ENCODE measurements around the gene CYTIP.

Gene CYTIP

DNA sequence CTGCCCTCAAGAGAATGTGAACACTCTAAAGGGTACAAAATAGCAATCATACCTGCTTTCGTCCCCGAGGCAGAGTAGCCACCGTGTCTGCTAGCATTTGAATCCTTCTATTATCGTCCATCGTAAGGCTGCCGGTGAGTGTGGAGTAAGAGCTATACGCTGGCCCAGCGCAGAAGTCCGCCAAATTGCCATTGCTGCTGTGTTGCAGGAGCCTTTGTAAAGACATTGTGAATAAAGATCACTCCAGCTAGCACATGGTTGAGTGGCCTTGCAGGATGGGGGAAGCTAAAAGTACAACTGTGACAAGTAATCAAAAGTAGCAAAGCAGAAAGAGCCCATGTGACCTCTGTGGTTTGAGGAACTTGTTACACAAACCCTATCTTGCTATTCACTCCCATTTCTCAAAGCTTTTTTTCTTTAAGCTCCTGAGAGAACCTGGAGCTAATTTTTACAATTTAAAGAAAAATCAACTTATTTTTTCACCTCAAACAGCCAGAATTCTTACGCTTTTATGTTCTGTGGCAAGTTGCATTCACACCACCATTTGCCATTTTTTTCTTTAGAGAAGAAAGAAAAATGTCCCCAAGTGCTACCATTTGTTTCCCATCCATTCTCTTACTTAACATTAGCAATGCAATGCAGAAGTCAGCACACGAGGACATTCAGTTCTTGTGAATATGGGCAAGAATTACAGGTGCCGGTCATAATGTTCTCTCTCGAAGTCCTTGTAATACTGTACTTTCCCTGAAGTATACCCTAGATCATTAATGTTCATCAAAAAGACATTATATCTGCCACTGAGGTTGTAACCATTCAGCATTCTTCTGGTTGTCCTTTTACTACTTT, at the start of gene CYTIP:
Gene CYTIP (minus strand): TSS at position 295 of the 846 bp plus-strand sequence. CDS start 69 bp downstream, at position 226.
- DNase-seq: peak; percentile 61

DNA sequence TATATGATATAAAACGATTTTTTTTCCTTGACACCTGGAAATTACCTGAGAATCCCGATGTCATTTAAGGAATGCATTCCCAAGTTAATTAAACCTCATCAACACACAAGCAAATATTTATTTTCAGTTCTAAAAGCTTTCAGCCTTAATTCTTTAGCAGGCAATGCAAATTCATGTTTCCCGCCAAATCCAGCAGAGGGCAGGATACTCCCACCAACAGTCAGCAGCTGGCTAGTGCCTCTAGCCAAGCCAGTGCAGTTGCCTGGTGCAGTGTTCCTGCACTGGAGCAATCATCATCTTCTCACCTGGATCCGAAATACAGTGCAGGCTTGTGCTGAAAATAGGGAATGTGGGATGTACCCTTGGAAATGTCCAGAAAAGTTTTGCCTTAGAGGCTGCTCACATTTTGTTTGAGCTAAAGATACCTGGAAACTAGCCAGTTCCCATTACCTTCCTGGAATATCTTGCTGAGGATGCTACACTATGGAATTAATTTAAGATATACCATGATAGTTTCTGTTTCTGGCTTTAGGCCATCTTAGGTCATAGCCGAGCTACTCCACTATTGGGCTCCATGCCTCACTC, 48.4 kb upstream of the CYTIP start:
- DNase-seq: peak; percentile 70

DNA sequence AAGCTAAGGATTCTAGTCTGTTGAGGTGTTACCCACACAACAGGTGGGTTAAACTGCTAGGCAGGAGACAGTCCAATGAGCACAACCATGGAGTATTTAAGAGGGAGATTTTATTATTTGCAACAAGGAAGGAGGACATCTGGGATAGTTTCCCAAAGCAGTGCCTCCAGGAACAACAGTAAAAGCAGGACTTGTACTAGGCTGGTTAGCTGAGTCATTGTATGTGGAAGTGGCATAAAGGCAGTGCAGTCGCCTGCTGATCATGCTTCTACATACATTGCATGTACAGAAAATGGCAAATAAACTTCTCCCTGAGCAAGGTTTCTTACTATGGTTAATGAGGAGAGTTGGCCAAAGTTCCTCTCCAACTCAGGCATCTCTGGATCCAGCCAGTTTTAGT, 46.1 kb upstream of the CYTIP start:
- DNase-seq: no peak

DNA sequence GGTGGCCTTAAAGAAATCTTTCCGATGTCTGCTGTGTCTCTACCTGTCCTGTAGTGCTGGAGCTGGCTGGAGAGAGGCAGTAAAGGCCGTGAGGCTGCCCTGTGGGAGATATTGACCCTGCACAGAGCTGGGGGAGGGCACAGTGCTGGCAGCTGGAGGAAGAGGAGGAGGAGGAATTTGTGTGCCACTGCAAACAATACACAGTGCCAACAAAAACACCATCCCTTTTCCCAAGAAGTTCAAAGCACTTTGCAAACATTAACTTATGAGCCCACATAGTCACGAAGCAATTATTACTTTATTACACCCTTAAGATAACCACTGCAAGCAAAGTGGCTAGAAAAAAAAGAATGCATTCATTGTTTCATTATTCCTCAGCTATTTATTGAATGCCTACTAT, 45.0 kb upstream of the CYTIP start:
- DNase-seq: no peak

DNA sequence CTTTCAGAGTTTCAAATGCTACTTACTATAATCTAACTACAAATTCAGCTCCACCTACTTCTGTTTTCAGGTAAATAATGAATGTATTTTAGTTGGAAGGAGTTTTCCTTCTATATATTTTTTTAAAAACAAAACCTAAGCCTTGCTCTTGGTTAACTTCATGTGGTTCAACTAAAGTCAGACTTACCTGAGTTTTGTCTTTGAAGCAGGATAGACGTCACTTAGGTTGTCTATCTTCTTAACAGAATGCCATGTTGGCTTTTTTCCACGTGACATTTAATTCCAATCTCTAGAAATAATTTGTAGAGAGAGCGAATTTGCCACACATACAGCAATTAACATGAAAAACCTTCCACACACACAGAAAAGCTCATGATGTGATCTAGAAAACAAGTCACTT, 43.9 kb upstream of the CYTIP start:
- DNase-seq: no peak

DNA sequence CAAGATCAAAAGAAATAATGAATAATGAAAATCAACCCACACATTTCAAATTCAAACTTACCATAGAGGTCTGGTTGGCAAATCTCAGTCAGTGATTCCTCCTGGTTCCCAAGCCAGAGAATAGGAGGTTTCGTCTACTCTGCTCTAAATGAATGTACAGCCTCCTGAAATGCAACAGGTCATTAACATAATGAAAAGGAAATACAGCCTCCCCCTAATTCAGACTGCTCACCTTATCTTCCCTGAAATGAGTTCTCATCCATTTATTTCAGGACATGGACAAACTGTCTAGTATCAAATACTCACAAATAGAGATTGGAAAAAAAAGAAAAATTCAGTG, 43.4 kb upstream of the CYTIP start:
- DNase-seq: no peak

DNA sequence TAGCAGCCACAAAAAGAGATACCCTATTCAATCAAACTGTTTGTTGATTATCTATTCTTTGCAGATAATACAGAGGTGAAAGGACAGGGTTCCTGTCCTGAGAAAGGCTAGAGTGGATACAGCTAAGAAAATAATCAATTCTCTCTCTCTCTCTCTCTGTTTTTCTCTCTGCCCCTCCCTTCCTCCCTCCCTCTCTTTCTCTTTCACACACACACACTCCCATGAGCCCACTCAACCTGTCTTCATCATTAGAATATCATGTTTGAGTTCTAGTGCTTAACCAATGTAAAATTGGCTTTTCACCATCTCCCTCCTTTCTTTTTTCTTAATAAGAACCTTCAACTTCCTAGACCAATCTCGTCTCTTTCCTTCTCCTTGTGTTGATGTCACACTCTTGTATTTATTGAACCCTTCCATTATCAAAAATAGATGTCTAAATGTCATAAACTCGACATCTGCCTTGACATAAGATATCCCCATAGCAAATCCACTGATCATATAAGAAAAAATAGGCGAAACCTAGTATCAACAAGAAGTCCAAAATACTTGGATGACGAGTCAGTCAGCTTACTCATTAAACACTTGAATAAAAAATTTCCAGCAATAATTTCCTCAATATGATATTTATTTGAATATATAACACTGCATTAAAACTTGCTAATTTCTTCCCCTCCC, 42.8 kb upstream of the CYTIP start:
- no peak for DNase-seq

DNA sequence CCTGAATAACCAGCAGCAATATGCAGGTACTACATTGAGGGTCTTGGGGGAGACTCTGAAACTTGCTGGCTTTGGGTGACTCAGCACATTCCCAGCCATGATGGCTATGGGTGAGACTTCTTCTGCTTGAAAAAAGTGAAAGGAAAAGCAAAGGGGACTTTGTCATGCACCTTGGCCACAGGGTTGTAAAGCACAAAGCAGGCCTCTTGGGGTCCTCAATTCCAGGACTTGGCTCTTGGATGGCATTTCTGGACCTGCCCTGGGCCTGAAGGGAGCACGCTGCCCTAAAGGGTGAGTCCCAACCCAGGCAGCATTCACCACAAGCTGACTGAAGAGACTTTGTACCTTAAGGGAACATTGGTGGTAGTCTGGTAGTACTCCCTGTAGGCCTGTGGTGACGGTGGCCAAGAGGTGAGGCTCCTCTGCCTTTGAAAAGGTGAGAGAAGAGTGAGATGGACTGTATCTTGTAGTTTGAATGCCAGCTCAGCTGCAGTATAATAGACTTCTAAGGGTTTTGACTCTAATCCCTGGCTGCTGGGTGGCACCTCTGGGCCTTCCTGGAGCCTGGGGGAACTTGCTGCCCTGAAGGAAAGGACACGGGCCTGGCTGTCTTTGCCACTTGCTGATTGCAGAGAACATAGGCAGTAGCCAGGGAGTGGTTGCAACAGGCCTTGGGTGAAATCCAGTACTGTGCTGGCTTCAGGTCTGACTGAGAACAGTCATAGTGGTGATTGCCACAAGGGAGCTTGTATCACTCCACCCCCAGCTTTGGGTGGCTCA, 36.5 kb upstream of the CYTIP start:
- no peak for DNase-seq

DNA sequence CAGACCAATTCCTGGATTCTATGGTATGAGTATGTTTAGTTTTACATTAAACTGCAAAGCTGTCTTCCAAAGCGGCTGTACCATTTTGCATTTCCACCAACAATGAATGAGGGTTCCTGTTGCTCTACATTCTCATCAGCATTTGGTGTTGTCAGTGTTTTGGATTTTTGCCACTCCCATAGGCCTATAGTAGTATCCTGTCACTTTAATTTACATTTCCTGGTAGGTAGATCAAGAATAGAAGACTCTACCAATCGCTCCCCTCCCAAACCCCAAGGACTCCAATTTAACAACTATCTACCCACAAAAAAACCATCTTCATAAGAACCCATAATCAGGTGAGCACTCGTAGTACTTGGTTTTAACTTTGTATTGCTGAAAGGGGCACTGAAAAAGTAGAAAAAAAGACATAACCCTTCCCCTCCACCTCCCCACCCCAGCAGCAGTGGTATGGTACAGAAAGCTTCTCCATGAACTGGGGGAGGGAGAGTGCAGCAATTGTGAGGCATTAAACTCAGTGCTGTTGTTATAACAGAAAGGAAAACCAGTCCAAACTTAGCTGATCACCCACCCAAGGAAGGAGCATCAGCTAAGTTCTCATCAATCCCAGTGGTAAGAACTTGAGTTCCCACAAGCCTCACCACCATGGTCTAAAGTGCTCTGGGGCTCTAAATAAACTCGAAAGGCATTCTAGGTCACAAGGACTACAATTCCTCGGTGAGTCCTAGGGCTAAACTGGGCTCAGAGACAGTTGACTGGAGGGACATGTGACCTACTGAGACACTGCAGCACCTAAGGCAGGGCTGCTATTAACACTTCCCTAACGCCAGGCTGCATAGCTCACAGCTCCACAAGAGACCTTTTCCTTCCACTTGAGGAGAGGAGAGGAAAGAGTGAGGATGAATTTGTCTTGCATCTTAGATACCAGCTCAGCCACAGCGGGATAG, 35.5 kb upstream of the CYTIP start:
- DNase-seq: no peak

DNA sequence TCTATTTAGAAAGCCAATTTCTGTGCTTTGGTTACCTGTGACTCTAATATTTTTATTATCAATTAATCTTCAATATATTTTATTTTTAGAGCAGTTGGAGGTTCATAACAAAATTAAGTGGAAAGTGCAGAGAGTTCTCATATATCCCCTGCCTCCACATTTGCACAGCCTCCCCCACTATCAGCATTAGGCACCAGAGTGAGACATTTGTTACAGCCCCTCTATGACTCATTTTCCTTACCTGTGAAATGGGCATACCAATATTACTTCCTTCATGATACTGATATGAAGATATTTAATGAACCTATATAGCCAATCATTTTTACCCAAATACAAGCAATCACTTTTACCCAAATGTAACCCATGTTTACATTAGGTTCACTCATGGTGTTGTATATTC, 34.0 kb upstream of the CYTIP start:
- DNase-seq: no peak

DNA sequence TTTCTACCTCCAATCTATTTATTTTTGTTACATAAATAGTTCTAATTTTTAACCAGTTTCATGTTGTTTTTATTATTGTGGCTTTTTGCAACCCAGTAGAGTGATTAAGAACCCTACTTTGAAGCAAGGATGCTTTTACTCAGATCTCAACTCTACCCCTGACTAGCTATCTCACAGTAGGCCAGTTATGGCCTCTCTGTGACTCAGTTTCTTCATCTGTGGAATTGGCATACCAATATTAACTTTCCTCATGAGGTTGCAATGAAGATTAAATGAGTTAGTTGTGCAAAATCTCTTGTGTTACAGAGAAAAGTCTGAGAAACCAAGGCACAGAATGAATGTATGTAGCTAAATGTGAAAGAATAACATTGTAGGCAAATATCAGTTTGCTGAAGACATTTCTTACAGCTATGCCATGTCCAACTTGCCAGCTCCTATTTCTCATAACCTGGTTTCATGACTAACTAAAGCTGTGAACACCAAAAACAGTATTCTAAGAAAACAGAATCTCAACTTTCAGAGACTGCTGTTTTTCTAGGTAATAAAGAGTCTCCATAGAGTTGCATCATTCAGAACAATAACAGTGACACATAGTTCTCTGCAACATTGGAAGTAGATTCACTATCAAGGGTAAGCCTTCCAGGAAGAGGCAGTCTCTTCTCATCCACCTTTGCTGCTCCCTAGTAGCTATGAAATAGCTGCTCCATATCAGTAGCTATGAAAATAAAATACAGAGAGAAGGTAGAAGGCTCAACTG, 33.2 kb upstream of the CYTIP start:
- no peak for DNase-seq

DNA sequence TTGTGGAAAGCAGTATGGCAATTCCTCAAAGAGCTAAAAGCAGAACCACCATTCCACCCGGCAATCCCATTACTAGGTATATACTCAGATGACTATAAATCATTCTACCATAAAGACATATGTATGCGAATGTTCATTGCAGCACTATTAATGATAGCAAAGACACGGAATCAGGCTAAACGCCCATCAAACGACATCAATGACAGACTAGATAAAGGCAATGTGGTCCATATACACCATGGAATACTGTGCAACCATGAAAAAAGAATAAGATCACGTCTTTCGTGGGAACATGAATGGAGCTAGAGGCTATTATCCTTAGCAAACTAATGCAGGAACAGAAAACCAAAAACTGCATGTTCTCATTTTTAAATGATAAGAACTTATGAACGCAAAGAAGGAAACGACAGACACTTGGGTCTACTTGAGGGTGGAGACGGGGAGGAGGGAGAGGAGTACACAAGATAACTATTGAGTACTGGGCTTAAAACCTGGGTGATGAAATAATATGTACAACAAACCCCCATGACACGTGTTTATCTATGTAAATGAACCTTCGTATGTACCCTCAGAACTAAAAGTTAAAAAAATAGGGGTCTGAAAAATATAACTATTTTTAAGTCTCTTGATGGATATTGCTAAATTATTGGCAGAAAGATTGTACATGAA, 32.0 kb upstream of the CYTIP start:
- no peak for DNase-seq

DNA sequence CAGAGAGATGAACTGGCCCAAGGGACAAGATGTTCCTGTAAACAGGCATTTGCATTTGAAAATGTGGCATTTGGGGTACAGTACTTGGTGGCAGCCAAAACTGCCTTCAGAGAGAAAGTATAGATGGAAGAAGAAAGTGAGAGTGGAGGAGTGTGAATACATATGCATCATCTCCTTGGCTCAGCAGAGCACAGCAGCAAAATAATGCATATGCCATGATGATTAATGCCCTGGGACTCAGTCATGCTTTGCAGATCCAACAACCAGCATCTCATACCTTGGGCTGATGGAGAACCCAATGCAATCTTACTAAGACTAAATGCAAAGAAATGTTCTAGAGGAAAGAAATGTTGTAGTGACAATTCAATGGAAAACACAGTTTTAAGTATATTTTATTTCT, 29.7 kb upstream of the CYTIP start:
- DNase-seq: no peak

DNA sequence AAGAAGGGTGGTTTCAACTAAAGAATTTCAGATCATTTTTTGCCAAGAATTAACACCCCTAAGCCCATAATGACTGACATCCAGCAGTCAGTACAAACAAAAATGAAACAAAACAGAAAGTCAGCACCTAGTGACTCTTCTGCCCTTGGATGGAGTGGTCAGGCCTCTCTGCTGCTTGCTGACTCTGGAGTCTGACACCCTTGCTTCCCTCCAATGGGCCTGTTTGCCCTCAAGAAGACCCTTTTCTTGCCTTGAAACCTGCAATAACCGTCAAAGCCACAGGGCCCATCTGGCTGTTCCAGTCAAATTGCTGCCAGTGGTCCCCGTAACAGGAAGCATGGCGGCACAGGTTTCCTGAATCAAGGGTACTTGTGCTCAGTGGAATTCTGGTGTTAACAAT, 27.2 kb upstream of the CYTIP start:
- DNase-seq: no peak

DNA sequence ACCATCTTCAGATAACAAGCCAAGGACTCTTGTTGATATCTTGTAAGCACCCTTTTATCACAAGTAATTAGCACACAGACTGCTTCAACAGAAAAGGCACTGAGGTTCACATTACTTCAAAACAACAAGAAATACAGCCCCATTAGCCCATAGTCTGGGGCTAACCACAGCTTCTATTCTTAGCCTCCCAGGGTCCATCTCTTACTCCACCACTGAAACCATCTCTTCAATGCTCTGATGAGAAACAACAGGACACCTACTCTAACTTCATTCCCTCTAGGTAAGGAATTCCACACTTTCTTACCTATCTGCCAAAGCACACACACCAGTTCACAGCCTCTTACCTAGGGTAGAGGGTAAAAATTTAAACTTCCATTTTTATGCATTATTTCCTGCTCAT, 26.4 kb upstream of the CYTIP start:
- no peak for DNase-seq

DNA sequence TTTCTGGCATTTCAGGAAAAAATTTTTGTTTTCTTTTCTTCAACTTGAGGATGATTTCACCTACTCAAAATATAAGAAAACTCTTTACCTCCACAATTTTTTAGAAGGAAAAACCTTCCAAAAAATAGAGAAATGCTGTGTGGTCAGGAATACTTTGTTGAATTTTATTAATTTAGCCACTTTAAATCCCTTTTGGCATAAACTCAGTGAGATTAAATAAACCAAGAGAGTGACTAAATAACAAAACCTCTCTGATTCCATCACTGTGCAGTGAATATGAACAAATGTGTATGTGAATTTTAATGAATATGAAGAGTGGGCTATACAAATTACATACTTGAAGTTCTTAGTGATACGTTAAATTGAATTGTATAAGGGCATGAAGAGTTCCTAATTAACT, 25.8 kb upstream of the CYTIP start:
- no peak for DNase-seq

DNA sequence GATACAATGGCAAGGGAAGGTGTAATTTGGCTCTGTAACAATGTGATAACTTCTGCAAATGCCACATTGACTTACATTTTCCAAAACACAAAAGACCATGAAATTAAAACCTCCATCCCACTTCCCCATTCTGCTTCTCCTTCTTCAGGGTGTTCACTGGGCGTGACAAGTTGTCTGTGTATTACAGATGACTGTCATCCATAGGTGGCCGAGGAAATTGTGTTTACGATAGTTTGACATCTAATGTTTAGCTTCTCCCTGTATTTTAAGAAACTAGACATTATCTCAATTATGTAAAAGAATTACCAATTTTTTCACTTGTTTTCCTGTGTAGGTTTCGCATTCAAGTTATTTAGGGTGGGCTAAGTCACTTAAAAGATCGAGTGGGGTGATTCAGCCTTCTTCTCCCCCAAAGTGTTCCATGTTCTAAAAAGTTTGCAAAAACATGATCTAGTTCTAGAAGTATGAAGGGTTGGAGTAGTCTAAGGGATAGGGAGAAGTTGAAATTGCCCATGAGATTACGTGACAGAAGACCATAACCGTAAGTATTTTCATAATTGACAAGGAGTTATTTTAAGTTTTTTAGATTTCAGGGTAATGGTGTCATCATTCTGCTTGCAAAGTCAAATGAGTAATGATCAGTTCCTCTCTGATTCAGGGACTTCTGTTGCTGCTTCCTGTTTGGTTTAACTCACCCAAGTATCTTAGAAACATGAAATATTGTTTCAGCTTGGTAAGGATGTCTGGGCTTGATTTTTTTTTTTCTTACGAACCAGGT, 25.2 kb upstream of the CYTIP start:
- peak; percentile 71 for DNase-seq

DNA sequence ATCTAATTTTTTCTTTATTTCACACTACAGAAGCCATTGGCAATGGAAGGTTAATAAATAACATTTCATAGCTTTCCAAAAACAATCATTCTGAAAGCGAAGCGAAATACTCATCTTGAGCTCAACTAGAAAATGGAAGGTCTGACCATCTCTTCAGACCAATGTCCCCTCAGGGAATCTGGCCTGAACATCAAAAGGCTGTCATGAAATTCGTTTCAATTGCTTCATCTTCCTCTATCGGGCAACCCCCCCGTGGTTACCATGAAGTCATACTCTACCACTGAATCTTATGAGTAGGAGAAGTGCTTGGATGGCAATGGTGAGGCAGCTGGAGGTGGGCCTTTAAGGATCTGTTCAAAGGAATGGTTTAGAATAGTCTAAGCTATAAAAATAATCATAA, 22.9 kb upstream of the CYTIP start:
- DNase-seq: no peak

DNA sequence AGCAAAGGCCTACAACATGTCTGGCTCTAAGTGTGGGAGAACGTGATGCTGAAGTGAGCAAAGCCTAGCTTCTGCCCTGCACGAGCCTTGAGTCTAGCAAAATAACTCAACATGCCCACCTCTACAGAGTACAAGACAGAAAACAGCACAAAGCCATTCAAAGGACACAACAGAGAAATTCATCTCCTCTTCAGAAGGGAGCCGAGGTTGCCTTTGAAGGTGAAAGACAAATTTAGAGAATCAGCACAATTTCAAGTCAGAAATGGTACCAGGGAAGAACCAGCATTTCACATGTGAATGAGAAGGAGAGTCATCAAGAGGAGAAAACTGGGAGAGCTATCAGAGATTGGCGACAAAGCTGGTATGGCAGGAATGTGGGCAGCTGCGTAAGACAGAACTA, 21.7 kb upstream of the CYTIP start:
- no peak for DNase-seq

DNA sequence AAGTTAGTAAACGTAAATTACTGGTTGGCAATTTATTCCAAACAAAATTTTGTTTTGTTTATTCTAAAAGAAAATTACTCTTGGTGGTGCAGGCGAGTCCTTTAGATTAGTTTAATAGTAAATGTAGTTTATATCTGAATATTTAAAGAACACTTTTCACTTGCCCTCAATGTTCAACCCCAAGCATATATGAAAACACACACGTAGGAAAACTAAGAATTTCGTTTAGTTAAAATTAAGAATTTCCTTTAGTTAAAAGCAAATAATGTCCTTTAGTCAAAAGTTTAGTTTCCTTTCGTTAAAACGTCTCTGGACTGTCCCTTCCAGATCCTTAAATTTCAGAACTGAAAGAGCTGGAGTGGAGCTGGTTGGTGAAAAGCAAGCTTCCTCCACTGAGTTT, 19.1 kb upstream of the CYTIP start:
- no peak for DNase-seq
